NCI-H1694 treated with DMSO at 0.1 percent for 48 hours (cell line): Measurements from ENCODE around the gene SLC25A3.
"Not testable (repeated sequence)": the region's sequence is repeated elsewhere in the genome, so short reads cannot be mapped to it uniquely, and the experiment has no call there.

Experiments
- DNase-seq: peaks from one replicate; lab custom pipeline; 2025; lab: John Stamatoyannopoulos, UW

Gene SLC25A3

GRCh38 chr12:98595243-98595988 lies 1.9 kb downstream of the SLC25A3 start:
- no peak for DNase-seq

GRCh38 chr12:98597313-98597712 lies 3.8 kb downstream of the SLC25A3 start:
- DNase-seq: not testable (repeated sequence)

- no peak for DNase-seq
These were observed 8.4 kb downstream of the SLC25A3 start for GRCh38 chr12:98601924-98602323.

GRCh38 chr12:98606359-98606988 lies 13.0 kb downstream of the SLC25A3 start:
- no peak for DNase-seq

GRCh38 chr12:98610596-98610995 lies 17.1 kb downstream of the SLC25A3 start:
- DNase-seq: no peak

- no peak for DNase-seq
These were observed 19.3 kb downstream of the SLC25A3 start for GRCh38 chr12:98612696-98613334.

GRCh38 chr12:98618952-98619351 lies 25.5 kb downstream of the SLC25A3 start:
- no peak for DNase-seq

GRCh38 chr12:98635657-98636323 lies 42.3 kb downstream of the SLC25A3 start:
- DNase-seq: no peak

GRCh38 chr12:98637068-98637467 lies 43.6 kb downstream of the SLC25A3 start:
- no peak for DNase-seq

- DNase-seq: no peak
These were observed 44.5 kb downstream of the SLC25A3 start for GRCh38 chr12:98638009-98638408.

- no peak for DNase-seq
These were observed 46.0 kb downstream of the SLC25A3 start for GRCh38 chr12:98639491-98639890.

GRCh38 chr12:98642801-98643200 lies 49.3 kb downstream of the SLC25A3 start:
- DNase-seq: not testable (repeated sequence)

GRCh38 chr12:98644433-98644711 lies 50.9 kb downstream of the SLC25A3 start:
- DNase-seq: no peak

- peak; percentile 85 for DNase-seq
These were observed 51.5 kb downstream of the SLC25A3 start, which contains the start of the genes APAF1 and IKBIP for GRCh38 chr12:98644712-98645571. TSS of gene APAF1 (plus strand) at chr12:98645290. CDS start at chr12:98648360, 3,070 bp downstream. TSS of gene IKBIP (minus strand) at chr12:98644788. CDS start at chr12:98644701, 87 bp downstream.

- DNase-seq: no peak
These were observed 52.1 kb downstream of the SLC25A3 start for GRCh38 chr12:98645572-98646067.

- no peak for DNase-seq
These were observed 53.0 kb downstream of the SLC25A3 start for GRCh38 chr12:98646294-98647090.

GRCh38 chr12:98651328-98651727 lies 57.8 kb downstream of the SLC25A3 start:
- DNase-seq: no peak

GRCh38 chr12:98653866-98654493 lies 60.5 kb downstream of the SLC25A3 start:
- peak; percentile 49 for DNase-seq
